ENCODE data around the gene SPDYE6.
"Not testable (repeated sequence)": the region's sequence is repeated elsewhere in the genome, so short reads cannot be mapped to it uniquely, and the experiment has no call there.

Gene SPDYE6

DNA sequence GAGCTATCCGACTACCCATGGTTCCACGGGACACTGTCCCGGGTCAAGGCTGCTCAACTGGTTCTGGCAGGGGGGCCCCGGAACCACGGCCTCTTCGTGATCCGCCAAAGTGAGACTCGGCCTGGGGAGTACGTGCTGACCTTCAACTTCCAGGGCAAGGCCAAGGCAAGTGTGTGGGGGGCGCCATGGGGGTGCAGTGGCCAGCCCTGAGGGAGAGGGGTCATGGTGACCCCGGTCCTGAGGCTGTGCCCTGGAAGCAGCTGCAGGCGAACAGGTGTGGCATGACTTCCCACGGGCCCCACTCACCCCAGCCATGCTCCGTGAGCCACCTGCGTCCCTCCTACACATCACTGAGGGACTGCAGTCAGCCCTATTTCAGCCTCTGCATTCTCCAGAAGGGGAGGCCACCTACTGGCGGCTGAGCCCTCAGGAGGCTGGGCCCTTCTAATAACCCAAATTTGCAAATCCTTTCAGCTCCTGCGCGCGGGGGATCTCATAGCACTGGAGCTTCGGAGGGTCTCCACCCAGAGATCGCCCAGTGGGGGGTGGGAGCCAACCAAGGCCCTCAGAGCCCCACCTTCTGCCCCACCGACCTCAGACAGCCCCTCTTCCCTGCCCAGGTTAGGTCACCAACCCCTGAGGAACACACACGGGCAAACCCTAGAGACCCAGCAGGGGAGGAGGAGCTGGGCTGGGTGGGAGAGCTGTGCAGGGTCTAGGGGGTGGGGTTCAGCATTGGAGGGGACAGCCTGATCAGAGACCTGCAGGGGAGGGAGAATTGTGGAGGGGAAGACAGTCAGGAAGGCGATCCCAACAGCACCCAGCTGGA, 38.8 kb downstream of the SPDYE6 start:
- DNase-seq: no peak

DNA sequence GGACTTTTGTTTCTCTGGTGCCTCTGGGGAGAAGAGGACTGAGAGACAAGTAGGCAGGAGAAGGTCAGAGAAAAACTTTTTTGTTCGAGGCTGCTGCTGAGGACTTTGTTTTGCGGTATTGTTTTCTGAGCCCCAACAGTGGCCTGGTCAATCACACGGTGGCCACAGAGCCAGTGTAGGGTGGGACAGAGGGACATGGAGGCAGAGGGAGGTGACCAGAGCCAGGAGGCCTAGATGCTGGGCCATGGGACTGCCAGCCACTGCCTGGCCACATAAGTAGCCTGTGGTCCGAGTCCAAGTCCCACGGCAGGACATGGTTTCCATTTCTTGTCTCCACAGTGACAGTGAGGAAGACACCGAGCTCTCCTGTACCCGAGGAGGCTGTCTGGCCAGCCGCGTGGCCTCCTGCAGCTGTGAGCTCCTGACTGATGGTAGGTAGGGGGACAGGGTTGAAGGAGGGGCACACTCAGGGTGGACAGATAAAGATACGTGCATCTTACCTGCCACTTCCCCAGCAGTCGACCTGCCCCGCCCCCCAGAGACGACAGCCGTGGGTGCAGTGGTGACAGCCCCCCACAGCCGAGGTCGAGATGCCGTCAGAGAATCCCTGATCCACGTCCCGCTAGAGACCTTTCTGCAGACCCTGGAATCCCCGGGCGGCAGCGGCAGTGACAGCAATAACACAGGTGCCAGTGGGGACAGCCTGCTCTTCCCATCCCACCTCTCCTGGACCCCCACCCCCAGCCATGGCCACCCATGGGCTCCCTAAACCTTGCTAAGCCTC, 42.1 kb downstream of the SPDYE6 start:
- DNase-seq: no peak

- no peak for DNase-seq
These were observed 43.9 kb downstream of the SPDYE6 start for GRCh38 chr7:102312317-102312716.

DNA sequence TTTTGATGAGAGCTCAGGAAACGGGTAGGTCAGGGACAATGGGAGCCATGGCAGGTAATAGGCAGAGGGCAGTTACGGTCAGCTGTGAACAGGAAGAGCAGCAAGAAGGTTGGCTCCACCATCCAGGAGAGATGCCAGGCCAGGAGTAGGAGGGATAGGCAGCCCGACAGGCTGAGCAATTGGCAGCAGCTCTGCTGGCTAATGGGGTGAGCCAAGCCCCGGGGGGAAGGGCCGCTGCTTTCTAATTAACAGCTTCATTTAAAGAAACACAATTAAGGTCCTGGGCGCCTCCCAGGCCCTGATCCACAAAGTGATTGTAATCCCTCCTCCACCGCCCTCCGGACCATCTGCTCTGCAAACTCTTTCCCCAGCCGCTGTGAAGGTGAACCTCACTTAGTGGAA, 45.8 kb downstream of the SPDYE6 start:
- peak; percentile 45 for DNase-seq

DNA sequence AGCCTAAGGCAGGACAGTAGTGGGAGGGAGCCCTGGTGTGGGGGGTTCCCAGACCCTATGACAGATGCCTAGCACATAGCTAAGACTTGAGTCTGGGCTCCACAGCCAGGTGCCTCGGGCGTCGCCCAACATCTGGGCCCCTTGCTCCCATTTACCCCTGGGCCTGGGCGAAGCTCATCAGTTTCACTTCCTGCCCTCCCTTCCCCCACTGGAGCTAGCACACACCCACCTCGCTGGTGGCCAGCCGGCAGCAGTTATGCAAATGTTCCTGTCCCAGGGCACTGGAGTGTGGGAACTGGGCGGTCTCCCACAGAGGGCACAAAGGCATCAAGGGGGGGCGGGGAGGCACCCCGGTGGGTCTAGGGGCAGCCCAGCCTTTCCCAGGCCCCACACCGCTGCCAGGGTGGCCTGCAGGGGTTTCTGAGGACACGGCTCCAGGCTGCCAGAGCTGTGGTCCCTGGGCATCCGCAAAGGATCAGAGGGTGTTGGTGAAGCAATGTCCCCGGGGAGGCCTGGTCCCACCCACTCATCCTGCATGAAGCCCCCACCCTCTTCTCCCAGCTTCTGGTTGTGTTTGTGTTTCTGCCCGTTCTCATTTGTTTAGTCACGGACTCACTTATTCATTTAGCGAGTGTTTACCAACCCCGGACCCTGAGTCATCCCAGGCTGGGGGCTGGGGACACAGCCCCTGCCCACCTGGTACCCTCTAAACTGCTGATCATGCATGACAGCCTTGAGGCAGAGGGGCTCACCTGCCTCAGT, 49.1 kb downstream of the SPDYE6 start:
- peak; percentile 76 for DNase-seq

GRCh38 chr7:102305414-102306268, 50.6 kb downstream of the SPDYE6 start:
- DNase-seq: no peak

GRCh38 chr7:102304668-102305067, 51.6 kb downstream of the SPDYE6 start:
- no peak for DNase-seq

GRCh38 chr7:102303669-102304422, 52.4 kb downstream of the SPDYE6 start:
- peak; percentile 66 for DNase-seq

DNA sequence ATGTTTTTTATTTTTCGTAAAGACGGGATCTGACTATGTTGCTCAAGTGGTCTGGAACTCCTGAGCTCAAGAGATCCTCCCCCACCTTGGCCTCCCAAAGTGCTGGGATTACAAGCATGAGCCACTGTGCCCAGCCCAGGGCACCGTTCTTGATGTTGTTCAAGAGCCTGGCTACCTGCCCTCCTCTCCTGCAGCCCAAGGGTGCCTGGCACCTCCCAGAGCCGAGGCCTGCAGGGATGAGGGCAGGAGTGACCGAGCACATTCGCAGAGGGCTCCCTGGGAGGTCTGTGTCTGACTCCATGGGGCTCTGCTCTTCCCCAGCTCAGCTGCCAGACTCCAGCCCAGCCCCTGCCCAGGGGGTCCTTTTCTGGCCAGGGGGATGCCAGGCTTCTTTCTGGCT, 54.2 kb downstream of the SPDYE6 start:
- DNase-seq: no peak

- DNase-seq: not testable (repeated sequence)
These were observed 54.9 kb downstream of the SPDYE6 start for GRCh38 chr7:102301367-102301766.

DNA sequence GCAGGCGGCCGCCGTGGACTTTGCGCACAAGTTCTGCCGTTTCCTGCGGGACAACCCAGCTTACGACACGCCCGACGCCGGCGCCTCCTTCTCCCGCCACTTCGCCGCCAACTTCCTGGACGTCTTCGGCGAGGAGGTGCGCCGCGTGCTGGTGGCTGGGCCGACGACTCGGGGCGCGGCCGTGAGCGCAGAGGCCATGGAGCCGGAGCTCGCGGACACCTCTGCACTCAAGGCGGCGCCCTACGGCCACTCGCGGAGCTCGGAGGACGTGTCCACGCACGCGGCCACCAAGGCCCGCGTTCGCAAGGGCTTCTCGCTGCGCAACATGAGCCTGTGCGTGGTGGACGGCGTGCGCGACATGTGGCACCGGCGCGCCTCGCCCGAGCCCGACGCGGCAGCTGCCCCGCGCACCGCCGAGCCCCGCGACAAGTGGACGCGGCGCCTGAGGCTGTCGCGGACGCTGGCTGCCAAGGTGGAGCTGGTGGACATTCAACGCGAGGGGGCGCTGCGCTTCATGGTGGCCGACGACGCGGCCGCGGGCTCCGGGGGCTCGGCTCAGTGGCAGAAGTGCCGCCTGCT, 55.5 kb downstream of the SPDYE6 start:
- peak; percentile 75 for DNase-seq

DNA sequence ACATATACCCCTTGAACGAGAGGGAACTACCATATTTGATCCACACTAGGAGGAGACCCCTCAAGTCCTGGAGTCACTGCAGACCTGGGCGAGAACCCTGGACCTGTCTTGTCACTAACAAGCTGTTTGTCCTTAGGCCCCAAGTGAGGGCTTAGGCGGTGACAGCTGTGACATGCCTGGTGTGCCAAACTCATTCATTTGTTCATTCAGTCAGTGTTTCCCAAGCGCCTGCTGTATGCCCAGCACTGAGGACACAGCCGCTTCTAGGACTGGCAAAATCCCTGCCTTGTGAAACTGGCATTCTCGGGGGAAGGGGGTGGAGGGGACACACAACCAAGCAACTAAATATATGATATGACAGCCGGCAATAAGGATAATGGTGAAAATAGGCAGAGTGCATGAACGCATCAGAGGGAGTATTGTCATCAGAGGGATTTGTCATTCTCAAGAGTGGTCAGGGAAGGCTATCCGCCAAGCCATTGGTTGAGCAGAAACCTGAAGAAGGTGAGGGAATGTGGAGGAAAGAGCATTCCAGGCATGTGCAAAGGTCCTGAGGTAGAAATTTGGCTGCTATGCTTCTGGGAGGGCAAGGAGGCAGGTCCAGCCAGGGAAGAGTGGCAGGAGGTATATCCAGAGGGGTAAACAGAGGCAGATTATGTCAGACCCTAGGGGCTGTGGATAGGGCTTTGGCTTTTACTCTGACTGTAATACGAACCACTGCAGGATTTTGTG, 58.6 kb downstream of the SPDYE6 start:
- DNase-seq: no peak

- DNase-seq: no peak
These were observed 59.7 kb downstream of the SPDYE6 start for GRCh38 chr7:102296514-102296913.

DNA sequence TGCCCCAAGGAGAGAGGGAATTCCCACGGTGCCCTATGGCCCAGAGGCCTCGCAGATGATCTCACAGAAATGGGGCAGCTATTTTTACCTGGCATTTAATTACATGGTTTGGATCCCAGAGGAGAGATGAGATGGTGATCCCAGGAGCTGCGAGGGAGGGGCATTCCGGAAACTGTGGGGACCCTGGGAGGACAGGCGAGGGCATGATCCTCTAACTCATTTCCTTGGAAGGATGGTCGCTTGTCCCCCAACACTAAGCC, 60.1 kb downstream of the SPDYE6 start:
- DNase-seq: no peak

Measured in retina (tissue), 1 donor.